Renal cortex interstitium (tissue), 11 donors: ENCODE results near the gene KRT77. TPM values are rescaled to one million over a fixed set of nuclear protein-coding genes. Genes with fewer than 3 reads are reported as not detected.

Experiments used
- DNase-seq, 11 donors: peaks; one replicate each; pipeline ENCODE4 v3.0.0-alpha.2; 2013; ENCODE audit warnings: low read depth in 9 of 11, low spot score in 4 of 11; ENCODE audit errors: extremely low read depth in 1 of 11
- polyA plus RNA-seq, 3 donors: library from polyadenylated mRNA; unstranded; fragments of 120-200 nt; gene quantifications; one replicate each; pipeline ENCODE4 v1.2.1, GENCODE V29; 2013; ENCODE audit not compliant: insufficient read length in 3 of 3

The KRT77 gene
- polyA plus RNA-seq, 3 donors: not detected

DNA sequence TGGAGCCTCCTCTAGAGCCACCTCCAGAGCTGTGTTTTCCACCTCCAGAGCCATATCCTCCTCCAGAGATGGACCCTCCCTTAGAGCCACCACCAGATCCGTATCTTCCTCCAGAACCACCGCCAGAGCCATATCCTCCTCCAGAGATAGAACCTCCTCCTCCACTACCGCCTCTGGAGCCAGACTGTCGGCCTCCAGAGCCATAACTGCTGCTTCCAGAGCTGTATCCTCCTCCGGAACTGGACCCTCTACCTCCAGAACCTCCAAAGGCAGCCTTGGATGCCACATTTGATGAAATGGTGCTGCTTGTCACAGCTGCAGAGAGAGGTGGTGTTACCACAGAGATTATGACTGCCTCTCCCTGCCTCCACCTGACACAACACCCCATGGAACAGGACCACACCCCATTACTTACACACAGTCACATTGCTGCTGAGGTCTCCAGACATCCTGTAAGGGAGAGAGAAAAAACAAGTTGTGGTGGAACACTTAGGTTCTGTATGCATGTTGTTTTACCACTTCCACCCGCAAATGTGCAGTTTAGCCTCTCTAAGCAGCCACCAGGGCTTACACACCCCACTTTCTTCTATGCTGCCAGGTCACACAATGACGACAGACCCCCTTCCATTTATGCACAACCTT lies 58.1 kb downstream of the KRT77 start:
- no peak for DNase-seq

DNA sequence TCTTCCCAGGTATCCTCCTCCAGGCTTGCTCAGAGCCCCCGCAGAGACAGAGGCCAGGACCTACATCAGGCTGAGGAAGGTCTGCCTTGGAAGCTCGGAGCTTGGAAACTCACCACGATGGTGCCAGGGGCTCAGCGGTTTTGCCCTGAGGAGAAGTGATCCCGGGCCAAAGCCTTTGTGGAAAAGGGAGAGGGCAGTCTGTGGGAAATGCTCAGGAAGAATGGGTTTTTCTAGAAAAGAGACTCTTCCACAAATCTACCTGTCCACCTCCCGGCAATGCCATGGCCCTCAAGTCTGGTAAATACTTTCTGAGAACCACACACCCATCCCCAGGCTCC lies 59.3 kb downstream of the KRT77 start:
- no peak for DNase-seq

DNA sequence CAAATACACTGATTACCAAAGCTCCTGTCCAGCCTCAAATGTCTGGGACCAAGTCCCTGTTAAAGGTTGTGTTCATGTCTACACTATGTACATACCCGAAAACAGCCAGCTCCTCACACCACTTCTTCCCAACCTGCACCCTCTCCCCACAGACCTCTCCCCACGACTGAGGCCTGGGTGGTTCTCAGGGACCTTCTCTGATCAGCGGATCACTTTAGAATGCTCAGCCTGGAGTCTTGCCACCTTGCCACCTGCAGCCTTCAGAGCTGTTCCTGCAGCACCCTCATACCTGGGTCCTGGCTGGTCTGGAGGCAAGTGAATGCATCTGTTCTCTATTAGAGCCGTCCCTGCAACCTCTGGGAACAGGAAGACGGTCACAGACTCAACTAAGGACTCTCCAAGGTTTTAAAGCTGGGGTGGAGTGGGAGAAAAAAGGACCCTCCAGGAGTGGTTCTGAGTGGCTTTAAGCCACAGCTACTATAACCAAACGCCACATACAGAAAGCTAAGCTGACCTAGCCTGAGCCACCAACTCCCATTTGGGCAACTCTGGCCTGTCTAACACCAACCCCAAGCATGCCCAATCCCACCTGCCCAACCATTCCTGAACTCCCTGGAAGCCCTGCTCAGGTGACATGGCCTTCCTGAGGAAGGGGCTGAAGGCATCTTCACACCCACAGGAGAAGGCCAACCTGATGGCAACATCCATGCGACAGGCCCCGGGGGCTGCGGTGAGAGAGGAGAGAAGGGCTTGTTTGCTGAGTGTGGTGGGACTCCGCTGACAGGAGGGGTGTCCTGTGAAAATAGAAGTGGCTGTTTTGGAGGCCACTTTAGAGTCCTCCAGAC lies 59.9 kb downstream of the KRT77 start:
- DNase-seq: no peak

DNA sequence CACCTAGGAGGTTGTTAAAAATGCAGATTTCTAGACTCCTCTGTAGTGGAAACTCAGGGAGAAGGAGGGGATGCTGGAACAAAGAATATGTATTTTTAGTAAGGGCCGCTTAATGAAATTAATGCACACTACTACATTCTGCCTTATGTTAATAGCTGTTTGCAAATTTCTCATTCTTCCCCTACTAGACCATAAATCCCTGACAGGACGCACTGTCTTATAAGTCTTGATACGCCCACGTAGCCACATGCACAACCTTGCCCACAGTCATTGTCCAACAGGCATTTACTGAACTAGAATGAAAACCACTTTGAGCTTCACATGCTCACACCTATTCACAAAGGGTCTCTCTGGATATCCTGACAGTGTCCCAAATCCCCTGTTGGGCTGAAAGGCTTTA lies 61.9 kb downstream of the KRT77 start:
- DNase-seq: no peak

Other genes starting within 250 kb of the KRT77 start
- not detected for gene KRT6C, start 229.7 kb downstream of the KRT77 start, polyA plus RNA-seq
- gene KRT6A, start 210.3 kb downstream of the KRT77 start, polyA plus RNA-seq: not detected
- gene KRT5, start 183.1 kb downstream of the KRT77 start, polyA plus RNA-seq: under 1 TPM; 0.24 to 0.33 (median 0.27) TPM
- not detected for gene KRT71, start 150.4 kb downstream of the KRT77 start, polyA plus RNA-seq
- not detected for gene KRT74, start 129.7 kb downstream of the KRT77 start, polyA plus RNA-seq
- under 1 TPM in 1 of 3 donors, not detected in 2; 0.12 TPM for gene KRT72, start 102.1 kb downstream of the KRT77 start, polyA plus RNA-seq
- under 1 TPM in 1 of 3 donors, not detected in 2; 0.04 TPM for gene KRT73, start 85.0 kb downstream of the KRT77 start, polyA plus RNA-seq
- not detected for gene KRT2, start 51.3 kb downstream of the KRT77 start, polyA plus RNA-seq
- gene KRT1, start 23.1 kb downstream of the KRT77 start, polyA plus RNA-seq: under 1 TPM; 0.06 to 0.26 (median 0.11) TPM
- not detected for gene KRT76, start 73.8 kb upstream of the KRT77 start, polyA plus RNA-seq
- not detected for gene KRT3, start 92.6 kb upstream of the KRT77 start, polyA plus RNA-seq
- under 1 TPM; 0.20 to 0.81 (median 0.65) TPM for gene KRT4, start 110.6 kb upstream of the KRT77 start, polyA plus RNA-seq
- gene KRT79, start 130.8 kb upstream of the KRT77 start, polyA plus RNA-seq: not detected
- gene KRT78, start 145.5 kb upstream of the KRT77 start, polyA plus RNA-seq: not detected
- 100 to 1,000 TPM; 202 to 286 (median 204) TPM for gene KRT8, start 201.6 kb upstream of the KRT77 start, polyA plus RNA-seq
- 100 to 1,000 TPM; 159 to 228 (median 161) TPM for gene KRT18, start 245.6 kb upstream of the KRT77 start, polyA plus RNA-seq